SKM-1 (cell line): ENCODE measurements around the gene PIGM.

Experiments
- DNase-seq: peaks from one replicate; lab custom pipeline; 2025; ENCODE audit not compliant: unreplicated experiment; lab: John Stamatoyannopoulos, UW

PIGM gene

GRCh38 chr1:159990005-159990404 is 41.8 kb downstream of the PIGM start:
- DNase-seq = no peak

DNA sequence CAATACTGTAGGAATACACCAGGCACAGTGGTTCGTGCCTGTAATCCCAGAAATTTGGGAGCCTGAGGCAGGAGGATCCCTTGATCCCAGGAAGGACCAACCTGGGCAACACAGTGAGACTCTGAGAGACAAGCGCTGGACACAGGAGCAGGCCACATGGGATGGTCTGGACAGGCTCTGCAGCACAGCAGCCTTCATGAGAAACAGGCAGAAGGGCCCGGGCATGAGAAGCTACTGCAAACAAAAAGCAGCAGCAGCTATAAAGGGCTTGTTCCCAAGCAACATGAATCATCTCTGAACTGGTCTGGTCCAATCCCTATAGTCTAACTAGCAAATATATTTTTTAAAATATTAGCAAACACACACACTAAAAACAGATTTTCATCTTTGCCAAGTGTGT is 42.2 kb downstream of the PIGM start:
- DNase-seq = no peak

DNA sequence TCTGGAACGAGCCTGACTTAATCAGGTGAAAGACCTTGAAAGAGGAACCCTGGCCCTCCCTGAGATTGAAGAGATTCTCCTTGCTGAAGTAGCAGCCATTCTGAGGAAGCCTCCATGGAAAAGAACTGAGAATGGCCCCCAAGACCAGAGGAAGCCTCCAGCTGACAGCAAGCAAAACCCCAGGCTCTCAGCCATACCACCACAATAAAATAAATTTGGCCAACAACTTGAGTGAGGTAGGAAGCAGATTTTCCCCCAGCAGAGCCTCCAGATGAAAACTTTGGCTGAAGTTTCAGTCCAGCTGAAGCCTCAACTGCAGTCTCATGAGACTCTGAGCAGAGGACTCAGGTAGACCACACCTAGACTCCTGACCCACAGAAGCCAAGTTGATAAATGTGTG is 43.8 kb downstream of the PIGM start:
- no peak for DNase-seq

- no peak for DNase-seq
Measured at GRCh38 chr1:159987186-159987585, 44.6 kb downstream of the PIGM start.

GRCh38 chr1:159986531-159986930 is 45.3 kb downstream of the PIGM start:
- no peak for DNase-seq

- no peak for DNase-seq
Measured at GRCh38 chr1:159986093-159986492, 45.7 kb downstream of the PIGM start.

- no peak for DNase-seq
Measured at GRCh38 chr1:159985473-159985872, 46.3 kb downstream of the PIGM start.

- no peak for DNase-seq
Measured at GRCh38 chr1:159983681-159984080, 48.1 kb downstream of the PIGM start.

- no peak for DNase-seq
Measured at GRCh38 chr1:159982280-159982679, 49.5 kb downstream of the PIGM start.

- DNase-seq = no peak
Measured at GRCh38 chr1:159981351-159982055, 50.3 kb downstream of the PIGM start.

DNA sequence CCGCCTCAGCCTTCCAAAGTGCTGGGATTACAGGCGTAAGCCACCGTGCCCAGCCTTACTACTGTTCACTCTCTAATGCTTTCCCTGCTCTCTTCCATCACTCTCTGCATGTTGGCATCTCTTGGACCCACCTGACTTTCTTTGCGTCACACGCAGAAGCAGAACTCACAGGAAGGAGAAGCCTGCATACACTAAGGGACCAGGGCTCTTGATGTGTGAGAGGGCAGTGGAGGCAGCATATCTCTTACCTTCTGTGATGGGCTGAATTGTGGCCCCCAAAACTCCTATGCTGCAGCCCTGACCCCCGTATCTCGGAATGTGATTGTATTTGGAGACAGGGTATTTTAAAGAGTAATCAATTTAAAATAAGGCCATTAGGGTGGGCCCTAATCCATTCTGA is 51.0 kb downstream of the PIGM start:
- no peak for DNase-seq

DNA sequence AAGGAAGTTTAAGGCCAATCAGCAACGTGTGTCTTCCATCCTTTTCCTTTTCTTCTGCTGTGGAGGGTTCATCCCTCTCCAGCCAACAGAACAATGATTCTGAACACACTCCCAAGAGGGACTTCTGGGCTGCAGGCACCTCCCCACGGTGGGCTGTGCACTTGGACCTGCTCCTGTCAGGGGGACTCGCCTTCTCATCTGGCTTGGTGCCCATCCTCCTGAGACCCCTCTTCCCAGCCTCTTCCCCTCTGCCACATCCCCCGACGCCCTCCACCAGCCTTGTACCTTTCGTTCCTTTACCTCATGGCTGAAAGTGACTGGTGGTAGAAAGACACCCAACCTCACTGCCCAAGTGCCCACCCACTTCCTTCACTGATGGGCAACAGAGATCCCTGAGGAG is 51.7 kb downstream of the PIGM start:
- DNase-seq = no peak

DNA sequence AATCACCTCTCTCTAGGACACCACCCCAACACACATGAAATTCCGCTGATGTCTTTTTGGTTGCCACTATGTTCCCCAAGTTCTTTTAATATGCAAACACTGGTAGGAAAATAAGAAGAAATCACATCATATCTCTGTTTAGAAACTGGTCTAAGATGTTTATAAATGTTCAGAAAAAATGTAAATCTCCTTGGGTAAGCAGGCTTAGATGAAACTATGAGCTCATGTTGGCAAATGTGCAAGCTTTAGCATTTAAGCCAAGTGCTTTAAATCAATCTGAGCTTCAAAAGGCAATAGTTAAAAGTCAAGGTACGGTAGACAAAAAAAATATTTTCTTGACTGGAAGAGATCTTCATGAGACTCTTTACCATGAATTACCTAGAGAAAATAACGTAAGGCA is 52.5 kb downstream of the PIGM start:
- DNase-seq = no peak

GRCh38 chr1:159978107-159978398 is 53.7 kb downstream of the PIGM start:
- DNase-seq = no peak

DNA sequence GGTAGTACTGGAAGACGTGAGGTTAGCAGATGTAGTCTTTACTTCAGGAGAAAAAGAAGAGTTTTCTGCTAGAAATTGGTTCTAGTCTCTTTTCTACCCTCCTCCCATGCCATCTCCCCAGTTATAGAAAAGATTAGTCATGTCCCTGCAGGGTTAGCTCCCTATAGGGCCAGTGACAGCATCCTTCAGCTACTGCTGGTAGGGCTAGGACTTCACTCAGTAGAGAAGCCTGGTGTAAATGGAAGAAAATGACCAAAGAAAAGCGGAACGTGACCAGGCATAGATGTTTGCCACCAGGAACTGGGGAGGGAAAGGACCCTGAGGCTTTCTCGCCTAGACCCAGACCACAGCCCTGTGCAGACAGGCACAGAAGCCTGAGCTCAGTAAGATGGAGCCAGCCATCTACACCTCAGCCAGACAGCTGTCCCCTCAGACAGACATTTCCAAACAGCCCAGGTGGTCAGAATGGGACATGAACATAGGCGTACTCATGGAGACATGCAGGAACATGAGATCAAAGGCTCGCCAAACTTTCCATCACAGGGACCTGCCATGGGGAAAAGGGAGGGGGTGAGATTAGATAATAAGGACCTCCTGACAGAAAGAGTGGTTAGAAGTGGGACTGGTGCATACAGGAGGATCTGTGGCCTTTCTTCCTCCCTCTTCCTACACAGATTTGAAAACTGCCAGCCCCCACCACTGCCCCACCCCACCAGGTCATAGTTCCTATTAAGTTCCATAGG is 54.3 kb downstream of the PIGM start:
- no peak for DNase-seq
